ENCODE results near the gene LRRC55.

Gene LRRC55

GRCh38 chr11:57224537-57224936 is 42.8 kb downstream of the LRRC55 start:
- CTCF ChIA-PET: interaction anchor here (0.9 to 1.2 kb wide), 2 partner anchors 10 to 25 kb away, joined by 3 to 4 read pairs; no protein-coding TSS in a partner anchor
- Mint-ChIP-seq H3K4me1 (no peaks in the 10 kb centered on the region), H3K9me3 (no peaks in the 10 kb centered on the region), H3K27ac (no peak overlapping the region), H3K27me3 (peaks cover 3% of the 10 kb centered on the region), H3K36me3 (no peaks in the 10 kb centered on the region), H3K4me3 (no peak overlapping the region)
- no peak for DNase-seq

GRCh38 chr11:57228600-57228999 is 46.8 kb downstream of the LRRC55 start:
- Mint-ChIP-seq H3K36me3 (no peaks in the 10 kb centered on the region), H3K27me3 (peaks cover 43% of the 10 kb centered on the region), H3K9me3 (no peaks in the 10 kb centered on the region), H3K4me1 (no peaks in the 10 kb centered on the region), H3K27ac (no peak overlapping the region), H3K4me3 (no peak overlapping the region)
- CTCF ChIA-PET: no interaction called here
- DNase-seq: no peak

DNA sequence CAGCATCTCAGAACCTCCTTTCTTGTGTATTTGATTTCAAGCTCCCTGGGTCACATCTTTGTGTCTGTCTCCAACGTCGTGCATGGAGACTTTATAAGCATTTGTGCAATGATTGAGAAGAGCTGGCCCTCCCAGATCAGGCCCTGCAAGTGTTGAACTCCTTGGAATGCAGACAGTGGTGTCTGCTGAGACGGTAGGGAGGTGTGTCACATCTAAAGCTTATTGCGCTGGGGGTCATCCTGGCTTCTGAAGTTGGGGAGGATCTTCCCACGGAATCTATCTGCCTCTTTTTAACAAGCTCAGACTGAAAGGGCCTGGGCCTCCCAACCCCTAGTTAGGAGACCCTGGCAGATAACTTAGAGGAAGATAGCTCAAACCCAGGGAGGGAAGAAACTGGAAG is 48.6 kb downstream of the LRRC55 start:
- H3K4me3 Mint-ChIP-seq: no peak overlapping the region
- H3K27me3 Mint-ChIP-seq: peaks cover 59% of the 10 kb centered on the region
- H3K9me3 Mint-ChIP-seq: no peaks in the 10 kb centered on the region
- H3K27ac Mint-ChIP-seq: no peak overlapping the region
- H3K4me1 Mint-ChIP-seq: no peaks in the 10 kb centered on the region
- DNase-seq: no peak
- H3K36me3 Mint-ChIP-seq: no peaks in the 10 kb centered on the region
- CTCF ChIA-PET: interaction anchor here (0.8 kb wide), 1 partner anchor 20 kb away, joined by 3 read pairs; no protein-coding TSS in a partner anchor

DNA sequence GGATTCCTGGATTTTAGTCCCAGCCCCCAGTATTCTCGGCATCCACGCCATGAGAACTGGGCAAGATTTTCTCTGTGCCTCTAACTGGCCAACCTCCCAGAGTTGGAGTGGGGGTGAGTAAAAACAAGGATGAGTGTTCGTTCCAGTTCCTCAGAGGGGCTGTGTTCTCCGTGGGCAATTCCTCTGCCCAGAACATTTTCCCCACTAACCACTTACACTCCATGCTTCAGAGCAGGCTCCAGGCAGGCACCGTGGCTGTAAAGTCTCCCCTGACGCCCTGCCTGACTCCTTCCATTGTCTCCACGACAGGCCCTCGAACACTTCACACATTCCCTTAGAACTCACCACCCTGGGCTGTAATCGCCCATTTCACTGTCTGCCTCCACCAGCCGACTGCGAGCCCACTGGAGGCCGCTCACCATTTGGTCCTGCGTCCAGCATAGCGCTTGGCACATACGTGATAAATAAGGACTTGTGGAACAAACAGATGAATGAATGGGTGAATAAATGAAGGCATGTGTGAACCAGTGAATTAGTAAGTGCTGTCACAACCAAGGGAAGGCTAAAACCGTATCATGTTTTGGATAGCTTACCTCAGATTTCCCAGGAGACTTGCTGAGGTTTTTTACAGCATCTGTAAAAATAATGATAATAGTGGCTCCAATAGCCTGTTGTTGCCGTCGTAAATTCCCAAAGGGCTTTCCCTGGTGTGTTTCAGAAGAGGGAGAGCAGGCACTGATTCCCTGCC is 49.2 kb downstream of the LRRC55 start:
- CTCF ChIA-PET: no interaction called here
- Mint-ChIP-seq H3K36me3 (no peaks in the 10 kb centered on the region), H3K27me3 (peaks cover 66% of the 10 kb centered on the region), H3K9me3 (no peaks in the 10 kb centered on the region), H3K4me1 (no peaks in the 10 kb centered on the region), H3K27ac (no peak overlapping the region), H3K4me3 (no peak overlapping the region)
- DNase-seq: no peak

GRCh38 chr11:57231539-57232253 is 49.9 kb downstream of the LRRC55 start:
- H3K4me3 Mint-ChIP-seq: no peak overlapping the region
- no peaks in the 10 kb centered on the region for H3K36me3 Mint-ChIP-seq
- CTCF ChIA-PET: no interaction called here
- H3K27me3 Mint-ChIP-seq: peaks cover 73% of the 10 kb centered on the region
- no peak overlapping the region for H3K27ac Mint-ChIP-seq
- no peaks in the 10 kb centered on the region for H3K4me1 Mint-ChIP-seq
- no peak for DNase-seq
- no peaks in the 10 kb centered on the region for H3K9me3 Mint-ChIP-seq

GRCh38 chr11:57233702-57234101 is 51.9 kb downstream of the LRRC55 start:
- H3K27me3 Mint-ChIP-seq: peaks cover 90% of the 10 kb centered on the region
- no peaks in the 10 kb centered on the region for H3K36me3 Mint-ChIP-seq
- CTCF ChIA-PET: interaction anchor here (1.4 to 2.0 kb wide), 2 partner anchors 9 to 15 kb away, joined by 3 to 4 read pairs; no protein-coding TSS in a partner anchor
- peaks cover 2% of the 10 kb centered on the region for H3K4me1 Mint-ChIP-seq
- no peak overlapping the region for H3K4me3 Mint-ChIP-seq
- no peaks in the 10 kb centered on the region for H3K9me3 Mint-ChIP-seq
- H3K27ac Mint-ChIP-seq: no peak overlapping the region
- DNase-seq: no peak

DNA sequence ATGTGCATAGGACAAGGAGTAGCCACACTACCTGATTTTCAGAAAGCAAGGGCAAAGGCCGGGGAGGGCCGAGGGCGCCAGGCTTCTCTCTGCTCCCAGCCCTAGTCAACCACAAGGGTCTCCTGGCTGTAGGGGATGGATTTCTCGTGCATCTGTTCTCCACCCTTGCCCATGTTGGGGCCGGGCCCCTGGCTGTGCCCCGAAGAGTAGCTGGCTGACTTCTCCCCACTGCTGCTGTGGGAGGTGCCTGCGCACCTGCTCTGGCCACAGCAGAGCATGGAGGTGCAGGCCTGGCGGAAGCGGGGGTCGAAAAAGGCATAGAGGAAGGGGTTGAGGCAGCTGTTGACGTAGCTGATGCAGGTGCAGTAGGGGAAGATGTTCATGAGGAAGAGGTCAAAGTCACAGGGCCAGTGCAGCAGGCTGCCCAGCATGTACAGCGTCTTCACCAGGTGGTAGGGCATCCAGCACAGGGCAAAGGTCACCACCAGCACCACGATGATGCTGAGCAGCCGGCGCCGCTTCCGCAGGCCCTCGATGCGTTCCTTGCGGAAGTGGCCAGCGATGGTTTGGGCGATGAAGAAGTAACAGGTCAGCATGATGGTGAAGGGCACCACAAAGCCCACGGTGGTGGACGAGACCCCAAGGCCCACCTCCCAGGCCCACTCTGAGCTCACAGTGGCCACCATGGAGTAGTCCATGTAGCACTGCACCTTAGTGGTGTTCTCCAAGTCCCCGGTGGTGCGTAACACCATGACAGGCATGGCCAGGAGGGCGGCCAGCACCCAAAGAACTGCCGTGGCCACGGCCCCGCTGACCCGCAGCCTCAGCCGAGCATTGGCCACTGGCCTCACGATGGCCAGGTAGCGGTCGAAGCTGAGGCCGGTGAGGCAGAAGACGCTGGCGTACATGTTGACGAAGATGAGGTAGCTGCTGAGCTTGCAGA is 54.3 kb downstream of the LRRC55 start:
- Mint-ChIP-seq H3K4me1 (peaks cover 2% of the 10 kb centered on the region), H3K27ac (no peak overlapping the region), H3K4me3 (no peak overlapping the region), H3K27me3 (peaks cover 91% of the 10 kb centered on the region), H3K36me3 (no peaks in the 10 kb centered on the region), H3K9me3 (no peaks in the 10 kb centered on the region)
- CTCF ChIA-PET: no interaction called here
- no peak for DNase-seq

DNA sequence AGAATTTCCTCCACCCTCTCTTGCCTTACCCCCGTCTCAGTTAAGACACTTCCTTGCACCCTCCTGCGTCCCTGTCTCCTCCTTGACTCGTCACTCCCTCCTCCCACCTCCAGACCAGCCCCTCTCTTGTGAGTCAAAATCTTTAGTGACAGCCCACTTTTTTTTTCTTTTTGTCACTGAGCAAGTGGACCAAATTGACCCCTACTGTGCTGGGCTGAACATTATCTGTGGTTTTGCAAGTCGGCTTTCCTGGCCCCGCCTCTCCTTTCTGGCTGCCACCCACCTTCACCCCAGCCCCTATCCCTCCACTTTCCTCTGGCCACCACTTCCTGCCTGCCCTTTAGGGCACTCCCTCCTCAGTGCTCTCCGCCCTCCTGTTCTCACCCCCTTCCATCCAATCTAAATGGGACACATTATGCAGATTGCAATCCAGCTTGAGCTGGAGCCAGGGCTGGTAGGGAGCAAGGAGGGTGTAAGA is 55.5 kb downstream of the LRRC55 start, which contains the start of gene APLNR:
Gene APLNR, minus strand, starts transcription at position 47 of the 478 bp plus-strand sequence. CDS start 246 bp downstream, outside the sequence.
- Mint-ChIP-seq H3K36me3 (no peaks in the 10 kb centered on the region), H3K4me1 (peaks cover 2% of the 10 kb centered on the region), H3K27ac (no peak within 1 kb of the TSS), H3K9me3 (no peaks in the 10 kb centered on the region), H3K27me3 (peaks cover 88% of the 10 kb centered on the region), H3K4me3 (no peak within 1 kb of the TSS)
- no peak for DNase-seq
- CTCF ChIA-PET: no interaction called here

- H3K4me1 Mint-ChIP-seq: peaks cover 2% of the 10 kb centered on the region
- H3K27ac Mint-ChIP-seq: no peak overlapping the region
- no peak overlapping the region for H3K4me3 Mint-ChIP-seq
- no peaks in the 10 kb centered on the region for H3K36me3 Mint-ChIP-seq
- peaks cover 69% of the 10 kb centered on the region for H3K27me3 Mint-ChIP-seq
- H3K9me3 Mint-ChIP-seq: no peaks in the 10 kb centered on the region
- no peak for DNase-seq
- CTCF ChIA-PET: interaction anchor here (3.7 kb wide), 1 partner anchor 10 kb away, joined by 19 read pairs; no protein-coding TSS in a partner anchor
Observed at GRCh38 chr11:57239348-57239747, 57.6 kb downstream of the LRRC55 start.

- Mint-ChIP-seq H3K36me3 (no peaks in the 10 kb centered on the region), H3K4me3 (no peak overlapping the region), H3K9me3 (no peaks in the 10 kb centered on the region), H3K27ac (no peak overlapping the region), H3K4me1 (peaks cover 7% of the 10 kb centered on the region), H3K27me3 (peaks cover 63% of the 10 kb centered on the region)
- CTCF ChIA-PET: interaction anchor here (3.7 kb wide), 1 partner anchor 9 kb away, joined by 19 read pairs; no protein-coding TSS in a partner anchor
- no peak for DNase-seq
Observed at GRCh38 chr11:57240007-57240406, 58.3 kb downstream of the LRRC55 start.

GRCh38 chr11:57240757-57241156 is 59.0 kb downstream of the LRRC55 start:
- peaks cover 10% of the 10 kb centered on the region for H3K4me1 Mint-ChIP-seq
- no peak overlapping the region for H3K4me3 Mint-ChIP-seq
- CTCF ChIA-PET: interaction anchor here (0.7 to 3.7 kb wide), 2 partner anchors 9 to 400 kb away, joined by 3 to 19 read pairs; no protein-coding TSS in a partner anchor
- H3K36me3 Mint-ChIP-seq: no peaks in the 10 kb centered on the region
- H3K27me3 Mint-ChIP-seq: peaks cover 56% of the 10 kb centered on the region
- DNase-seq: no peak
- H3K27ac Mint-ChIP-seq: no peak overlapping the region
- H3K9me3 Mint-ChIP-seq: no peaks in the 10 kb centered on the region
